Stomach (tissue), 9 donors: ENCODE measurements around the gene ST6GALNAC6. TPM values are rescaled to one million over a fixed set of nuclear protein-coding genes. Genes with fewer than 3 reads are reported as not detected.
A peak's percentile ranks its signal among the peaks of the same experiment; 100 is the strongest.

ENCODE experiments used
- DNase-seq, 2 donors: peaks; one replicate each; pipeline versions ENCODE4 v3.0.0 to v3.0.0-alpha.2; 2013 to 2019
- H3K27ac ChIP-seq, 5 donors: fragments of 200-600 bp in 4 of 5; sonication (generic) in 4 of 5; one replicate each; pipeline ENCODE4 v1.5.1; 2013 to 2019; ENCODE audit warnings: mild to moderate bottlenecking in 1 of 5, moderate library complexity in 1 of 5
- H3K27me3 ChIP-seq, 3 donors: fragments of 200-600 bp; sonication (generic); one replicate each; pipeline ENCODE4 v1.5.1; 2017 to 2019; ENCODE audit warnings: mixed run types in 1 of 3
- H3K36me3 ChIP-seq, 4 donors: fragments of 200-600 bp; sonication (generic); 1 replicate in 3 of 4; 2 replicates in 1 of 4; pipeline ENCODE4 v1.5.1; 2016 to 2019
- H3K4me1 ChIP-seq, 4 donors: fragments of 200-600 bp; sonication (generic); one replicate each; pipeline ENCODE4 v1.5.1; 2016 to 2019
- H3K4me3 ChIP-seq, 4 donors: fragments of 200-600 bp; sonication (generic) in 3 of 4; one replicate each; pipeline ENCODE4 v1.5.1; 2016 to 2019; ENCODE audit warnings: mild to moderate bottlenecking in 1 of 4
- H3K9me3 ChIP-seq, 4 donors: fragments of 200-600 bp; sonication (generic); one replicate each; pipeline ENCODE4 v1.5.1; 2016 to 2019
- EP300 ChIP-seq: sonication (generic); formaldehyde crosslinking; IDR thresholded peaks from one replicate; pipeline ENCODE4 v1.6.1; 2017; ENCODE audit warnings: antibody characterized with exemption
- POLR2A ChIP-seq, 4 donors: fragments of 450-650 bp; IDR thresholded peaks; one replicate each; pipeline ENCODE4 v1.6.1; 2016; ENCODE audit warnings: antibody characterized with exemption in 4 of 4, control low read depth in 2 of 4, mild to moderate bottlenecking in 1 of 4, moderate library complexity in 1 of 4
- POLR2AphosphoS5 ChIP-seq, 3 donors: sonication (generic); formaldehyde crosslinking; IDR thresholded peaks; one replicate each; pipeline ENCODE4 v1.6.1; 2016; ENCODE audit warnings: antibody characterized with exemption in 3 of 3
- WGBS, 5 donors: extraction: QIAGEN DNeasy Blood & Tissue Kit in 3 of 5; methylation state at CpG; one replicate each; pipeline versions ENCODE4 v1.1.5 to v1.1.7; 2013 to 2018; 5-methylcytosine and 5-hydroxymethylcytosine counted together
- intact Hi-C: fragments of 100-400 bp; cut with DNase I; formaldehyde crosslinking; loops from one replicate; pipeline ENCODE4 v1.15.1; 2023; ENCODE audit warnings: low total_unique reads
- polyA plus RNA-seq, 3 donors: library from polyadenylated mRNA; stranded (reverse); fragments of 200-250 nt; gene quantifications; one replicate each; pipeline ENCODE4 v1.2.3, GENCODE V29; 2013
- total RNA-seq, 5 donors: library from RNA; depleted of rRNA; stranded (reverse); fragments of >200 nt; gene quantifications; one replicate each; pipeline versions ENCODE4 v1.1.0 to v1.2.3, GENCODE V29; 2014 to 2016
- TF ChIP-seq, protein P1 (sequence below), 7 experiments: fragments of 450-650 bp in 4 of 7; fragments of 200-600 bp in 3 of 7; sonication (generic) in 3 of 7; IDR thresholded peaks; one replicate each; pipeline ENCODE4 v1.5.1; 2016 to 2019; ENCODE audit warnings: antibody characterized with exemption in 7 of 7, control low read depth in 2 of 7, mild to moderate bottlenecking in 1 of 7
- donor health status: healthy with polysubstance abuse.
- donor health status: Bipolar disorder and iron deficiency.
- donor health status: healthy.

Gene ST6GALNAC6
- total and polyA plus RNA-seq, 8 donors: 18.0 to 145 (median 53.0) TPM

DNA sequence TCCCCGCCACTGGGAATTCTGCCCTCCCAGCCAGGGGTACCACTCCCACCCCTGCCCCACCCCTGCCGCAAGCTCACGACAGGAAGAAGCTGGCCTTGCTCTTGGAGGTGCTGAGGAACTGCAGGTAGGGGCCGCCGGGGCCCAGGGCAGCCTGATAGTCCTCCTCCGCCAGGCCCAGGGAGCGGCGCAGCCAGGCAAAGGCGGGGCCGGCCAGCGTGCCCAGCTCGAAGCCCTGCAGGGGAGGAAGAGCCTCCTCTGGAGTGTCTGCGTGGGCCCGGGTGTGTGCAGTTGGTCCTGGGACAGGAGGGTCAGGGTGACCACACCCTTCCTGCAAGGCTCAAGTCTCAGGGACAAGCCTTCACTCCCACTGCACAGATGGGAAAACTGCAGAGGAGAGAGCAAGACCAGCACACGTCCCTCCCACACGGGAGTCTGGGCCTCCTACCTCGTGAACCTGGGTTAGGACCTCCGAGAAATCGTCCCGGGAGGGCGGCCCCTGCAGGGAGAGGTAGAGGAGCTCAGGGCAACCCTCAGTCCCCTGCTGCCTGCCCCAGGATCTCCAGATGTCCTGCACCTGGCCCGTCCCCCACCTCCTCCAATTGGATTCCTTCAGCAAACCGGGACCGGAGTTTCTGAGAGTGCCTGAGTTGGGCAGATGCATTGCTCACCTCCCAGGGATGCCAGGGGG is 28.7 kb upstream of the ST6GALNAC6 start:
- no peak overlapping the region for H3K27ac ChIP-seq

DNA sequence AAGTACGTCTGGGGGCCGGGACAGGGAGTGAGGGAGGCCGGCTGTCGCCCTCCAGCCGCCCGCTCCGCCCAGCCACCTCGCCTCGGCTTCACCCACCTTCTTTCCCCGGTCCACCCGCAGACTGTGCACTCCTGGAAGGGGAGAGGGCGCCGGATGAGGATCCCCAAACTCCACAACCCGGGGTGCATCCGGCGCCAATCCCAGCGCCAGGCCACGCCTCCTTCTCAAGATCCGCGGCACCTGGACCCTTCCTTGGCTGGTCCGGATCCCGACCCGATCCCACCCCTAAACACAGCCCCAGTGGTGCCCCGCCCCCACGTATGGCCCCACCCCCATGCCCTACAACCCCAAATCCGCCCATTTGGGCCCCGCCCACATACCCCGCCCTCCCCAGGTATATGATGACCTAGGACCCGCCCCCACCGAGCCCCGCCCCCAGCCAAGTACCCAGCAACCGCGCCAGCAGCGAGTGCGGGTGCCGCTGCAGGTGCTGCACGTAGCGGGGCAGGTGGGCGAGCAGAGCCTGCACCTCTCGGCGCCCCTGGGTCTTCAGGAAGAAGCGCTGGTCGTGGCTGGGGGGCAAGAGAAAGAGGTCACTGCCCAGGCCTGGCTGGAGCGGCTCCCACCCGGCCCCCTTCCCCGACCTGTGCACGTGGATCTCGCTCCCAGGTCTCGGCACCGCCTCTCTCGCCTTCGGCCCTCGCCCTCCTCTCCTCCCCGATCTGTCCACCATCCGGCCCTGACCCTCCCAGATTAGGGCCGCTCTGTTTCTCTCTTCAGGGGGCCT is 28.0 kb upstream of the ST6GALNAC6 start:
- H3K4me1 ChIP-seq: peaks cover 35 to 45% (median 40%) of the 10 kb centered on the region in 4 donors
- H3K9me3 ChIP-seq: no peaks in the 10 kb centered on the region
- TF ChIP-seq POLR2AphosphoS5 (IDR thresholded peaks at IDR 0.05) (no peak), POLR2A (IDR thresholded peaks at IDR 0.05) (no peak), EP300 (no peak)
- TF ChIP-seq, protein P1, sequence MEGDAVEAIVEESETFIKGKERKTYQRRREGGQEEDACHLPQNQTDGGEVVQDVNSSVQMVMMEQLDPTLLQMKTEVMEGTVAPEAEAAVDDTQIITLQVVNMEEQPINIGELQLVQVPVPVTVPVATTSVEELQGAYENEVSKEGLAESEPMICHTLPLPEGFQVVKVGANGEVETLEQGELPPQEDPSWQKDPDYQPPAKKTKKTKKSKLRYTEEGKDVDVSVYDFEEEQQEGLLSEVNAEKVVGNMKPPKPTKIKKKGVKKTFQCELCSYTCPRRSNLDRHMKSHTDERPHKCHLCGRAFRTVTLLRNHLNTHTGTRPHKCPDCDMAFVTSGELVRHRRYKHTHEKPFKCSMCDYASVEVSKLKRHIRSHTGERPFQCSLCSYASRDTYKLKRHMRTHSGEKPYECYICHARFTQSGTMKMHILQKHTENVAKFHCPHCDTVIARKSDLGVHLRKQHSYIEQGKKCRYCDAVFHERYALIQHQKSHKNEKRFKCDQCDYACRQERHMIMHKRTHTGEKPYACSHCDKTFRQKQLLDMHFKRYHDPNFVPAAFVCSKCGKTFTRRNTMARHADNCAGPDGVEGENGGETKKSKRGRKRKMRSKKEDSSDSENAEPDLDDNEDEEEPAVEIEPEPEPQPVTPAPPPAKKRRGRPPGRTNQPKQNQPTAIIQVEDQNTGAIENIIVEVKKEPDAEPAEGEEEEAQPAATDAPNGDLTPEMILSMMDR (IDR thresholded peaks at IDR 0.05): no peak
- peak overlapping the region; percentile 29 to 48 (median 34) for H3K4me3 ChIP-seq
- peaks cover 0 to 67% (median 20%) of the 10 kb centered on the region in 3 donors for H3K27me3 ChIP-seq
- peak; percentile 79 to 82 for DNase-seq
- WGBS, 5 donors: 2 to 6% (median 2%) methylated on average over 40 to 56 of the region's 56 CpGs
- H3K27ac ChIP-seq: no peak overlapping the region
- no peaks in the 10 kb centered on the region for H3K36me3 ChIP-seq
- intact Hi-C loops: no loop called here

More for the DNA sequence above, 28.7 kb upstream of the ST6GALNAC6 start:
- intact Hi-C loops: no loop called here
- Histone ChIP-seq H3K27me3 (peaks cover 0 to 67% (median 20%) of the 10 kb centered on the region in 3 donors), H3K4me1 (peaks cover 35 to 45% (median 40%) of the 10 kb centered on the region in 4 donors), H3K4me3 (peak overlapping the region; percentile 29 to 48 (median 34)), H3K9me3 (no peaks in the 10 kb centered on the region), H3K36me3 (no peaks in the 10 kb centered on the region)
- TF ChIP-seq EP300 (no peak), POLR2A (IDR thresholded peaks at IDR 0.05) (no peak), POLR2AphosphoS5 (IDR thresholded peaks at IDR 0.05) (no peak)
- TF ChIP-seq, protein P1 (IDR thresholded peaks at IDR 0.05): no peak
- peak in 1 of 2 donors; percentile 63 for DNase-seq
- WGBS, 5 donors: 10 to 24% (median 19%) methylated on average over 17 to 24 of the region's 24 CpGs

DNA sequence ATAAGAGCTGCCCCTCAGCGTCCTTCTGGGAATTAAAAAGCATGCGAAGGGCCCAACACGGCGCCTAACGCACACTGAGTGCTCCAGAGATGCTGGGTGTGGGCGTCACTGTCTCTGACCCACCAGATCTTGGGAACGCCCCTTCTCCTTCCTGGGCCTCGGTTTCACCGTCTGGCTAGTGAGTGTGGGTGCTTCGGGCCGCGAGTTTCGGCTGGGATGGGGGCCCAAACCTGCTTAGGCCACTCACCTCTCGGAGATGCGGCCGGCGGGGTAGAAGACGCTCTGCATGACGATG is 27.4 kb upstream of the ST6GALNAC6 start:
- intact Hi-C loops: no loop called here
- TF ChIP-seq POLR2A (IDR thresholded peaks at IDR 0.05): no peak
- TF ChIP-seq EP300: no peak
- TF ChIP-seq POLR2AphosphoS5 (IDR thresholded peaks at IDR 0.05): no peak
- TF ChIP-seq, protein P1 (IDR thresholded peaks at IDR 0.05): no peak
- H3K27me3 ChIP-seq: peaks cover 0 to 71% (median 20%) of the 10 kb centered on the region in 3 donors
- H3K9me3 ChIP-seq: no peaks in the 10 kb centered on the region
- H3K4me3 ChIP-seq: peak overlapping the region; percentile 29 to 48 (median 34)
- peaks cover 37 to 47% (median 42%) of the 10 kb centered on the region in 4 donors for H3K4me1 ChIP-seq
- no peaks in the 10 kb centered on the region for H3K36me3 ChIP-seq
- WGBS, 5 donors: 14 to 19% (median 18%) methylated on average over 13 to 19 of the region's 19 CpGs
- no peak overlapping the region for H3K27ac ChIP-seq
- no peak for DNase-seq

DNA sequence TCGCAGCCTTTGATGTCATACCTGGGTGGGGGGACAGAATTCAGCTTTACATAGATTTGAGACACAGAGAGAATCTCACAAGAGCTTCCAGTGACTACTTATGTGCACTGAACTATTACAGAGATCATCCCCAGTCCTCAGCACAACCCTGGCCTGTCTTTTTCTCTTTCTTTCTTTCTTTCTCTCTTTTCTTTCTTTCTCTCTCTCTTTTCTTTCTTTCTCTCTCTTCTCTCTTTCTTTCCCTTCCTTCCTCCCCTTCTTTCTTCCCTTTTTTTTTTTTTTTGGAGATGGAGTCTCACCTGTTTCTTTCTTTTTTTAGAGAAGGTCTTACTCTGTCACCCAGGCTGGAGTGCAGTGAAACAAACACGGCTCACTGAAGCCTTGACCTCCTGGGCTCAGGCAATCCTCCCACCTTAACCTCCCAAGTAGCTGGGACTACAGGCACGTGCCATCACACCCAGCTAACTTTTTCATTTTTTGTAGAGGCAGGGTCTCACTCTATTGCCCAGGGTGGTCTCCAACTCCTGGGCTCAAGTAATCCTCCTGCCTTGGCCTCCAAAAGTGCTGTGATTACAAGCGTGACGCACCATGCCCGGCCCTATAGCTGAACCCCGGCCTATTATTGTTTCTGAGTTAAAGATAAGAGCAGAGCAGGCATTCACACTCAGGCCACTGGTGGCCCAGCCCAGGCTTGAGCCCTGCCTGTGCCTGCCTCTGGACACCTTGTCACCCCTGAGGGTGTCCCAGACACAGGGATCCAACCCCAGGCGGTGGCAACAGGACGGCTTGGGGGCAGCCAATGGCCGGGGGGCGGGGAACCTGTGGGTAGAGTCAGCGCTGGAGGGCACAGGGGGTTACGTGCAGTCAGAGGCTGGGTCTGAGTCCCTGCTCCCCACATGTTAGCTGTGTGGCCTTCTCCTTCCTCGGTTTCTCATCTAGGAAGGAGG is 26.8 kb upstream of the ST6GALNAC6 start:
- no peak for DNase-seq
- Histone ChIP-seq H3K4me3 (peak overlapping the region in 1 of 4 donors; percentile 48), H3K27ac (no peak overlapping the region), H3K4me1 (peaks cover 34 to 47% (median 44%) of the 10 kb centered on the region in 4 donors), H3K27me3 (peaks cover 0 to 73% (median 20%) of the 10 kb centered on the region in 3 donors), H3K9me3 (no peaks in the 10 kb centered on the region), H3K36me3 (no peaks in the 10 kb centered on the region)
- WGBS, 5 donors: 63 to 71% (median 69%) methylated on average over 12 to 14 of the region's 14 CpGs
- intact Hi-C loops: no loop called here
- TF ChIP-seq POLR2A (IDR thresholded peaks at IDR 0.05): no peak
- no peak for TF ChIP-seq POLR2AphosphoS5 (IDR thresholded peaks at IDR 0.05)
- TF ChIP-seq, protein P1 (IDR thresholded peaks at IDR 0.05): no peak
- no peak for TF ChIP-seq EP300
